Thyroid gland (tissue), 4 donors: ENCODE data around the gene CAPN12. TPM values are rescaled to one million over a fixed set of nuclear protein-coding genes. Genes with fewer than 3 reads are reported as not detected.
"Not testable (repeated sequence)": the region's sequence is repeated elsewhere in the genome, so short reads cannot be mapped to it uniquely, and the experiment has no call there.

Experiments
- DNase-seq, 2 donors: peaks; one replicate each; pipeline ENCODE4 v3.0.0-alpha.2; 2019
- H3K27ac ChIP-seq, 3 donors: fragments of 200-600 bp; sonication (generic); 1 replicate in 2 of 3; 2 replicates in 1 of 3; pipeline ENCODE4 v1.5.1; 2016 to 2019; ENCODE audit warnings: mild to moderate bottlenecking in 1 of 3, moderate library complexity in 1 of 3
- H3K27me3 ChIP-seq: fragments of 200-600 bp; sonication (generic); one replicate; pipeline ENCODE4 v1.5.1; 2019
- H3K36me3 ChIP-seq, 2 donors: fragments of 200-600 bp; sonication (generic); one replicate each; pipeline ENCODE4 v1.5.1; 2016 to 2019
- H3K4me1 ChIP-seq, 2 donors: fragments of 200-600 bp; sonication (generic); one replicate each; pipeline ENCODE4 v1.5.1; 2017 to 2019
- H3K4me3 ChIP-seq, 3 donors: fragments of 200-600 bp; sonication (generic); replicated peaks in 1 of 3; 1 replicate in 2 of 3; 2 replicates in 1 of 3; pipeline ENCODE4 v1.5.1; 2016; ENCODE audit warnings: mild to moderate bottlenecking in 1 of 3
- H3K9me3 ChIP-seq: fragments of 200-600 bp; sonication (generic); one replicate; pipeline ENCODE4 v1.5.1; 2017
- POLR2A ChIP-seq, 2 donors: fragments of 450-650 bp; IDR thresholded peaks; one replicate each; pipeline ENCODE4 v1.6.1; 2017; ENCODE audit warnings: antibody characterized with exemption in 2 of 2, mild to moderate bottlenecking in 2 of 2, moderate library complexity in 1 of 2
- WGBS, 2 donors: methylation state at CpG; one replicate each; pipeline ENCODE4 v1.1.5; 2017; 5-methylcytosine and 5-hydroxymethylcytosine counted together
- intact Hi-C: fragments of 100-400 bp; cut with DNase I; formaldehyde crosslinking; loops from one replicate; pipeline ENCODE4 v1.15.1; 2023
- total RNA-seq, 4 donors: library from RNA; depleted of rRNA; stranded (reverse); fragments of >200 nt; gene quantifications; one replicate each; pipeline ENCODE4 v1.2.3, GENCODE V29; 2016
- TF ChIP-seq, protein P1 (sequence below), 6 experiments: fragments of 200-600 bp in 3 of 6; fragments of 450-650 bp in 3 of 6; sonication (generic) in 3 of 6; IDR thresholded peaks; one replicate each; pipeline ENCODE4 v1.5.1; 2016 to 2019; ENCODE audit warnings: antibody characterized with exemption in 6 of 6, mild to moderate bottlenecking in 2 of 6, inconsistent platforms in 1 of 6, moderate library complexity in 1 of 6

The CAPN12 gene
- total RNA-seq, 4 donors from 2014 or later: 1.6 to 2.0 TPM; not detected in 2

DNA sequence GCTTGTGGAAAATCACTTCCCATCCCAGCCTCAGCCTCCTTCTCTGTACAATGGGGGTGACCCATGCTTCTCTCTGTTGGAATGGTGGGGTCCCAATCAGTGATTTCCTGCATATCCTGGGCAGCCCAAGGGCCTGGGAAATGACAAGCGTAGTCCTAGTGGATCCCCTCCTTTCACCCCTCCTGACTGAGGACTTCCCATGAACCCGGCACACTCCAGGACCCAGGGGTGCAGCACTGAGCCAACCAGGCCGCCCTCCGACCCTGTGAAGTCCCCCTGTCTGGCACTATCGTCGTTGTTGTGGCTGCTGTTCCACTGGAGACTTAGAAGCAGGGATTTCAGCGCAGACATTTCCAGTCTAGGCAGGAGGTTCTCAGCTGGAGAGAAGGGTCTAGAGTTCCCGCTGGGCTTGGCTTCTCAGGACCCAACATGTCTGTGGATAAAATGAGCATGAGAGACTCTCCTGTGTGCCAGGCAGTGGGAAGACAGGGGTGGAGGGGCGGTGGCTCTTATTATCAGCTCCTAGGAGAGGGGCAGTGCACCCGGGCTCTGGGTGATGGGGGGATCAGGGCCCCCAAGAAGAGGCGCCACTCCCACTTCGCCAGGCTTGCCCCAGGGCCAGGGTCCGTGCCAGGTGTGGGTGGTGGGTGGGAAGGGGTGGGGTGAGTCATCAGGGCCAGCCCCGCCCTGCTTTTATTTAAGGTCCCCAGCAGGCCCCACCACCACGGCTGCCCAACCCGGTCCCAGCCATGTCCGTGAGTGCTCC is 44.4 kb upstream of the CAPN12 start, which contains the start of gene LGALS7B:
Gene LGALS7B (plus strand): TSS at position 723 of the 766 bp plus-strand sequence. CDS start 27 bp downstream, at position 750.
- Histone ChIP-seq H3K4me1 (peaks cover 0 to 13% of the 10 kb centered on the region in 2 donors), H3K27me3 (no peaks in the 10 kb centered on the region), H3K36me3 (no peaks in the 10 kb centered on the region), H3K27ac (no peak within 1 kb of the TSS), H3K9me3 (no peaks in the 10 kb centered on the region), H3K4me3 (no peak within 1 kb of the TSS)
- intact Hi-C loops: no loop called here
- TF ChIP-seq, protein P1, sequence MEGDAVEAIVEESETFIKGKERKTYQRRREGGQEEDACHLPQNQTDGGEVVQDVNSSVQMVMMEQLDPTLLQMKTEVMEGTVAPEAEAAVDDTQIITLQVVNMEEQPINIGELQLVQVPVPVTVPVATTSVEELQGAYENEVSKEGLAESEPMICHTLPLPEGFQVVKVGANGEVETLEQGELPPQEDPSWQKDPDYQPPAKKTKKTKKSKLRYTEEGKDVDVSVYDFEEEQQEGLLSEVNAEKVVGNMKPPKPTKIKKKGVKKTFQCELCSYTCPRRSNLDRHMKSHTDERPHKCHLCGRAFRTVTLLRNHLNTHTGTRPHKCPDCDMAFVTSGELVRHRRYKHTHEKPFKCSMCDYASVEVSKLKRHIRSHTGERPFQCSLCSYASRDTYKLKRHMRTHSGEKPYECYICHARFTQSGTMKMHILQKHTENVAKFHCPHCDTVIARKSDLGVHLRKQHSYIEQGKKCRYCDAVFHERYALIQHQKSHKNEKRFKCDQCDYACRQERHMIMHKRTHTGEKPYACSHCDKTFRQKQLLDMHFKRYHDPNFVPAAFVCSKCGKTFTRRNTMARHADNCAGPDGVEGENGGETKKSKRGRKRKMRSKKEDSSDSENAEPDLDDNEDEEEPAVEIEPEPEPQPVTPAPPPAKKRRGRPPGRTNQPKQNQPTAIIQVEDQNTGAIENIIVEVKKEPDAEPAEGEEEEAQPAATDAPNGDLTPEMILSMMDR (IDR thresholded peaks at IDR 0.05): no peak
- no peak for TF ChIP-seq POLR2A (IDR thresholded peaks at IDR 0.05)
- no peak for DNase-seq
- 68 to 80% methylated on average over 4 to 8 of the region's 17 CpGs for WGBS, 2 donors

- Histone ChIP-seq H3K27me3 (no peaks in the 10 kb centered on the region), H3K36me3 (no peaks in the 10 kb centered on the region), H3K9me3 (no peaks in the 10 kb centered on the region), H3K27ac (no peak overlapping the region), H3K4me1 (no peaks in the 10 kb centered on the region), H3K4me3 (no peak overlapping the region)
- TF ChIP-seq, protein P1 (IDR thresholded peaks at IDR 0.05): no peak
- no peak for TF ChIP-seq POLR2A (IDR thresholded peaks at IDR 0.05)
- DNase-seq: no peak
- intact Hi-C loops: no loop called here
- 81 to 84% methylated on average over 11 of the region's 11 CpGs for WGBS, 2 donors
These were observed 42.4 kb upstream of the CAPN12 start for GRCh38 chr19:38786572-38787265.

GRCh38 chr19:38786061-38786460 is 41.8 kb upstream of the CAPN12 start:
- WGBS, 2 donors: 91 to 95% methylated on average over 3 of the region's 3 CpGs
- not testable (repeated sequence) for DNase-seq

GRCh38 chr19:38785187-38785699 is 41.0 kb upstream of the CAPN12 start:
- no peaks in the 10 kb centered on the region for H3K4me1 ChIP-seq
- no peak overlapping the region for H3K27ac ChIP-seq
- TF ChIP-seq, protein P1 (IDR thresholded peaks at IDR 0.05): no peak
- WGBS, 2 donors: 98 to 100% methylated on average over 2 to 7 of the region's 7 CpGs
- H3K4me3 ChIP-seq: no peak overlapping the region
- no peak for DNase-seq
- H3K9me3 ChIP-seq: no peaks in the 10 kb centered on the region
- intact Hi-C loops: no loop called here
- H3K27me3 ChIP-seq: no peaks in the 10 kb centered on the region
- no peaks in the 10 kb centered on the region for H3K36me3 ChIP-seq

More at GRCh38 chr19:38786061-38786460, 41.8 kb upstream of the CAPN12 start:
- H3K27me3 ChIP-seq, H3K36me3 ChIP-seq, H3K27ac ChIP-seq, H3K4me3 ChIP-seq, intact Hi-C loops, H3K9me3 ChIP-seq, H3K4me1 ChIP-seq: not testable (repeated sequence)

DNA sequence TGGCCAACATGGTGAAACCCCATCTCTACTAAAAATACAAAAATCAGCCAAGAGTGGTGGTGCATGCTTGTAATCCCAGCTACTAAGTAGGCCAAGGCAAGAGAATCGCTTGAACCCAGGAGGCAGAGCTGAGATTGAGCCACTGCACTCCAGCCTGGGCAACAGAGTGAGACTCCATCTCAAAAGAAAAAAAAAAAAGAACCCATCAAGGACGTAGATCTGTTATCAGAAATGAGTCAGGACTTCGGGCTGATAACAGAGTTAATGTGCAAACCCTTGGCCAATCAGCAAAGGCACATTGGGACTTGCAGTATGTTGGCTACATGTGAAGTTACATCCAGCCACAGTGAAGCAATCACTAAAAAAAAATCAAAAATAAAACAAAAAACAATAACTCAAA is 40.0 kb upstream of the CAPN12 start:
- Histone ChIP-seq H3K4me1 (no peaks in the 10 kb centered on the region), H3K4me3 (no peak overlapping the region), H3K27me3 (no peaks in the 10 kb centered on the region), H3K36me3 (no peaks in the 10 kb centered on the region), H3K9me3 (no peaks in the 10 kb centered on the region), H3K27ac (no peak overlapping the region)
- DNase-seq: no peak
- WGBS, 2 donors: 73 to 84% methylated on average over 3 of the region's 3 CpGs
- intact Hi-C loops: no loop called here
- no peak for TF ChIP-seq POLR2A (IDR thresholded peaks at IDR 0.05)
- TF ChIP-seq, protein P1 (IDR thresholded peaks at IDR 0.05): no peak

DNA sequence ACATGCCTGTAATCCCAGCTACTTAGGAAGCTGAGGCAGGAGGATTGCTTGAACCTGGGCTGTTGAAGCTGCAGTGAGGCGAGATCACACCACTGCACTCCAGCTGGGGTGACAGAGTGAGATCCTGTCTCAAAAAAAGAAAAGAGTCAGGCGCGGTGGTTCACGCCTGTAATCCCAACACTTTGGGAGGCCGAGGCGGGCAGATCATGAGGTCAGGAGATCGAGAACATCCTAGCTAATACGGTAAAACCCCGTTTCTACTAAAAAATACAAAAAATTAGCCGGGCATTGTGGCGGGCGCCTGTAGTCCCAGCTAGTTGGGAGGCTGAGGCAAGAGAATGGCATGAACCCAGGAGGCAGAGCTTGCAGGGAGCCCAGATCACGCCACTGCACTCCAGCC is 37.9 kb upstream of the CAPN12 start:
- intact Hi-C loops, H3K4me3 ChIP-seq: not testable (repeated sequence)

More for the DNA sequence above, 37.9 kb upstream of the CAPN12 start:
- DNase-seq, H3K9me3 ChIP-seq, H3K4me1 ChIP-seq, H3K36me3 ChIP-seq, H3K27ac ChIP-seq, H3K27me3 ChIP-seq: not testable (repeated sequence)
- 82 to 85% methylated on average over 13 of the region's 13 CpGs for WGBS, 2 donors
